Thyroid gland (tissue), 4 donors: ENCODE results near the gene HOTAIR. TPM values are rescaled to one million over a fixed set of nuclear protein-coding genes. Genes with fewer than 3 reads are reported as not detected.

ENCODE experiments used
- DNase-seq, 2 donors: peaks; one replicate each; pipeline ENCODE4 v3.0.0-alpha.2; 2019
- H3K27ac ChIP-seq, 3 donors: fragments of 200-600 bp; sonication (generic); 1 replicate in 2 of 3; 2 replicates in 1 of 3; pipeline ENCODE4 v1.5.1; 2016 to 2019; ENCODE audit warnings: mild to moderate bottlenecking in 1 of 3, moderate library complexity in 1 of 3
- H3K27me3 ChIP-seq: fragments of 200-600 bp; sonication (generic); one replicate; pipeline ENCODE4 v1.5.1; 2019
- H3K36me3 ChIP-seq, 2 donors: fragments of 200-600 bp; sonication (generic); one replicate each; pipeline ENCODE4 v1.5.1; 2016 to 2019
- H3K4me1 ChIP-seq, 2 donors: fragments of 200-600 bp; sonication (generic); one replicate each; pipeline ENCODE4 v1.5.1; 2017 to 2019
- H3K4me3 ChIP-seq, 3 donors: fragments of 200-600 bp; sonication (generic); replicated peaks in 1 of 3; 1 replicate in 2 of 3; 2 replicates in 1 of 3; pipeline ENCODE4 v1.5.1; 2016; ENCODE audit warnings: mild to moderate bottlenecking in 1 of 3
- H3K9me3 ChIP-seq: fragments of 200-600 bp; sonication (generic); one replicate; pipeline ENCODE4 v1.5.1; 2017
- CTCF ChIP-seq, 6 experiments: fragments of 200-600 bp in 3 of 6; fragments of 450-650 bp in 3 of 6; sonication (generic) in 3 of 6; IDR thresholded peaks; one replicate each; pipeline ENCODE4 v1.5.1; 2016 to 2019; ENCODE audit warnings: antibody characterized with exemption in 6 of 6, mild to moderate bottlenecking in 2 of 6, inconsistent platforms in 1 of 6, moderate library complexity in 1 of 6
- POLR2A ChIP-seq, 2 donors: fragments of 450-650 bp; IDR thresholded peaks; one replicate each; pipeline ENCODE4 v1.6.1; 2017; ENCODE audit warnings: antibody characterized with exemption in 2 of 2, mild to moderate bottlenecking in 2 of 2, moderate library complexity in 1 of 2
- WGBS, 2 donors: methylation state at CpG; one replicate each; pipeline ENCODE4 v1.1.5; 2017; 5-methylcytosine and 5-hydroxymethylcytosine counted together
- intact Hi-C: fragments of 100-400 bp; cut with DNase I; formaldehyde crosslinking; loops from one replicate; pipeline ENCODE4 v1.15.1; 2023
- total RNA-seq, 4 donors: library from RNA; depleted of rRNA; stranded (reverse); fragments of >200 nt; gene quantifications; one replicate each; pipeline ENCODE4 v1.2.3, GENCODE V29; 2016

The HOTAIR gene
- total RNA-seq, 4 donors from 2014 or later: not detected

- 11 to 12% methylated on average over 8 to 9 of the region's 11 CpGs for WGBS, 2 donors
- intact Hi-C loops: no loop called here
- Histone ChIP-seq H3K27ac (no peak overlapping the region), H3K27me3 (peaks cover 84% of the 10 kb centered on the region), H3K36me3 (no peaks in the 10 kb centered on the region), H3K4me3 (no peak overlapping the region), H3K4me1 (peaks cover 5 to 17% of the 10 kb centered on the region in 2 donors), H3K9me3 (no peaks in the 10 kb centered on the region)
- no peak for TF ChIP-seq CTCF (IDR thresholded peaks at IDR 0.05)
- no peak for TF ChIP-seq POLR2A (IDR thresholded peaks at IDR 0.05)
- no peak for DNase-seq
These were observed 17.7 kb downstream of the HOTAIR start for GRCh38 chr12:53956914-53957536.

GRCh38 chr12:53956251-53956887 lies 18.4 kb downstream of the HOTAIR start:
- Histone ChIP-seq H3K27me3 (peaks cover 81% of the 10 kb centered on the region), H3K4me1 (peaks cover 5 to 19% of the 10 kb centered on the region in 2 donors), H3K4me3 (no peak overlapping the region), H3K36me3 (no peaks in the 10 kb centered on the region), H3K9me3 (no peaks in the 10 kb centered on the region), H3K27ac (no peak overlapping the region)
- TF ChIP-seq CTCF (IDR thresholded peaks at IDR 0.05): no peak
- TF ChIP-seq POLR2A (IDR thresholded peaks at IDR 0.05): no peak
- 7 to 10% methylated on average over 25 of the region's 25 CpGs for WGBS, 2 donors
- intact Hi-C loops: no loop called here
- no peak for DNase-seq

- WGBS, 2 donors: 6 to 7% methylated on average over 10 of the region's 10 CpGs
- Histone ChIP-seq H3K9me3 (no peaks in the 10 kb centered on the region), H3K36me3 (no peaks in the 10 kb centered on the region), H3K27ac (no peak overlapping the region), H3K4me1 (peaks cover 5 to 16% of the 10 kb centered on the region in 2 donors), H3K27me3 (peaks cover 81% of the 10 kb centered on the region), H3K4me3 (no peak overlapping the region)
- intact Hi-C loops: no loop called here
- no peak for DNase-seq
- TF ChIP-seq CTCF (IDR thresholded peaks at IDR 0.05): no peak
- no peak for TF ChIP-seq POLR2A (IDR thresholded peaks at IDR 0.05)
These were observed 18.9 kb downstream of the HOTAIR start for GRCh38 chr12:53955776-53956250.

- Histone ChIP-seq H3K4me3 (no peak overlapping the region), H3K4me1 (peaks cover 5 to 14% of the 10 kb centered on the region in 2 donors), H3K27me3 (peaks cover 81% of the 10 kb centered on the region), H3K27ac (no peak overlapping the region), H3K36me3 (no peaks in the 10 kb centered on the region), H3K9me3 (no peaks in the 10 kb centered on the region)
- intact Hi-C loops: no loop called here
- TF ChIP-seq POLR2A (IDR thresholded peaks at IDR 0.05) (no peak), CTCF (IDR thresholded peaks at IDR 0.05) (no peak)
- DNase-seq: no peak
- WGBS, 2 donors: 4% methylated on average over 29 to 59 of the region's 86 CpGs
These were observed 19.5 kb downstream of the HOTAIR start for GRCh38 chr12:53955036-53955775.

- WGBS, 2 donors: 3% methylated on average over 16 to 20 of the region's 20 CpGs
- no peak for DNase-seq
- no peaks in the 10 kb centered on the region for H3K9me3 ChIP-seq
- TF ChIP-seq POLR2A (IDR thresholded peaks at IDR 0.05): no peak
- no peak for TF ChIP-seq CTCF (IDR thresholded peaks at IDR 0.05)
- intact Hi-C loops: no loop called here
- peaks cover 79% of the 10 kb centered on the region for H3K27me3 ChIP-seq
- peaks cover 5 to 14% of the 10 kb centered on the region in 2 donors for H3K4me1 ChIP-seq
- H3K4me3 ChIP-seq: no peak within 1 kb of the TSS
- H3K27ac ChIP-seq: no peak within 1 kb of the TSS
- no peaks in the 10 kb centered on the region for H3K36me3 ChIP-seq
These were observed 20.1 kb downstream of the HOTAIR start, which contains the start of gene HOXC12 for GRCh38 chr12:53954694-53955035. TSS of gene HOXC12 (plus strand) at chr12:53954903. CDS start at chr12:53954930, 27 bp downstream.
